ENCODE results near the gene TNPO2. TPM values are rescaled to one million over a fixed set of nuclear protein-coding genes. Genes with fewer than 3 reads are reported as not detected.
A peak's percentile ranks its signal among the peaks of the same experiment; 100 is the strongest.

TNPO2 gene
- total and polyA plus RNA-seq, 2 of the 13 experiments (the other 11 are each of a cell fraction or from before 2014, with no cell fraction given): 31.7 to 61.0 TPM

DNA sequence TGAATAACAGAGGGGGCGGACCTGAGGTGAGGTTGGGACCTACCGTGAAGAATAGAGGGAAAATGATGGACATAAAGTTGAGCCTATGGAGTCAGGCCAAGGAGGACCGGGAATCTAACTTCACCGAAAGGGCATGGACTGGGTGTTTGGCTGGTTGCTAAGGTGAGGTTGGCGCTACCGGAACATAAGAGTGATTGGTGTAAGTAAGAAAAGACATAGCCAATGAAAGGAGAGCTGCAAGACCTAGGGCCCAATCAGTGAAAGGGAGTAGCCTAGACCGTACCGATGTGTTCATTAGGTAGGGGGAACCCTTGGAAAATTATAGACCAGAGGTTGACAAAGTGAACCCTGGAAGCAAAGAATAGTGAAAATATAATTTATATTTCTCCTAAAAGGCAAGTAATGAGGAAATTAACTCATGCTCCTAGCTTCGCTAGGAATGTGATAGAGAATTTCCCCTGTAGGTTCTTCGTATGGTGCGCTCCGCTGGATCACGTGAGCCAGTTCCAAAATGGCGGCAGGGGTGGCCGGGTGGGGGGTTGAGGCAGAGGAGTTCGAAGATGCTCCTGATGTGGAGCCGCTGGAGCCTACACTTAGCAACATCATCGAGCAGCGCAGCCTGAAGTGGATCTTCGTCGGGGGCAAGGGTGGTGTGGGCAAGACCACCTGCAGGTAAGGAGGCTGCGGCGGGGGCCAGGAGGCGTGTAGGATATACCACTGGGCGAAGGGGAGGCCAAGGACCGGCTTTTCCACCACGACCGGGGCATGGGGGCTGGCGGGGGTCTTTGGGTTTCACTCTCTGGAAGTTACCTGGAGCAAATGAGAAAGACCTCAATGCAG, 13.5 kb upstream of the TNPO2 start, which contains the start of gene GET3 (continued):
- TF ChIP-seq ZNF136 (CRISPR knock-in tag; IDR thresholded peaks at IDR 0.05; ENCODE audit: low read depth): no peak
- no peak for TF ChIP-seq MAFK (conservative IDR thresholded peaks at IDR 0.05 in 1 of 2, IDR thresholded peaks at IDR 0.05 in 1 of 2; ENCODE audit: low read length in 2 of 2)
- no peak for TF ChIP-seq ZNF550 (CRISPR knock-in tag; IDR thresholded peaks at IDR 0.05; ENCODE audit: borderline replicate concordance)
- no peak for TF ChIP-seq CC2D1A (CRISPR knock-in tag; IDR thresholded peaks at IDR 0.05)
- peak; percentile 67; the same call in 1 of the 2 replicates for TF ChIP-seq ZNF788 (CRISPR knock-in tag; IDR thresholded peaks at IDR 0.05; ENCODE audit: borderline replicate concordance)
- no peak for TF ChIP-seq GMEB1 (CRISPR knock-in tag; IDR thresholded peaks at IDR 0.05; ENCODE audit: borderline replicate concordance)
- no peak for TF ChIP-seq SYNCRIP (IDR thresholded peaks at IDR 0.05; ENCODE audit: insufficient read depth, low read depth, low read length)
- TF ChIP-seq ZNF710 (CRISPR knock-in tag; IDR thresholded peaks at IDR 0.05; ENCODE audit: borderline replicate concordance): no peak
- TF ChIP-seq SP1 (IDR thresholded peaks at IDR 0.05): no peak
- TF ChIP-seq SP1 (CRISPR knock-in tag; IDR thresholded peaks at IDR 0.05): no peak
- TF ChIP-seq, protein P1, sequence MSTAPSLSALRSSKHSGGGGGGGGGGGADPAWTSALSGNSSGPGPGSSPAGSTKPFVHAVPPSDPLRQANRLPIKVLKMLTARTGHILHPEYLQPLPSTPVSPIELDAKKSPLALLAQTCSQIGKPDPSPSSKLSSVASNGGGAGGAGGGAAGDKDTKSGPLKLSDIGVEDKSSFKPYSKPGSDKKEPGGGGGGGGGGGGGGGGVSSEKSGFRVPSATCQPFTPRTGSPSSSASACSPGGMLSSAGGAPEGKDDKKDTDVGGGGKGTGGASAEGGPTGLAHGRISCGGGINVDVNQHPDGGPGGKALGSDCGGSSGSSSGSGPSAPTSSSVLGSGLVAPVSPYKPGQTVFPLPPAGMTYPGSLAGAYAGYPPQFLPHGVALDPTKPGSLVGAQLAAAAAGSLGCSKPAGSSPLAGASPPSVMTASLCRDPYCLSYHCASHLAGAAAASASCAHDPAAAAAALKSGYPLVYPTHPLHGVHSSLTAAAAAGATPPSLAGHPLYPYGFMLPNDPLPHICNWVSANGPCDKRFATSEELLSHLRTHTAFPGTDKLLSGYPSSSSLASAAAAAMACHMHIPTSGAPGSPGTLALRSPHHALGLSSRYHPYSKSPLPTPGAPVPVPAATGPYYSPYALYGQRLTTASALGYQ (CRISPR knock-in tag; IDR thresholded peaks at IDR 0.05): no peak
- TF ChIP-seq MED8 (CRISPR knock-in tag; IDR thresholded peaks at IDR 0.05; ENCODE audit: insufficient replicate concordance): no peak
- no peak for TF ChIP-seq GLI4 (CRISPR knock-in tag; IDR thresholded peaks at IDR 0.05; ENCODE audit: borderline replicate concordance)
- no peak for TF ChIP-seq MED1 (CRISPR knock-in tag; IDR thresholded peaks at IDR 0.05)
- no peak for TF ChIP-seq ZNF577 (CRISPR knock-in tag; IDR thresholded peaks at IDR 0.05; ENCODE audit: borderline replicate concordance, low read depth)
- peak; percentile 64 for TF ChIP-seq ZFY (CRISPR knock-in tag; IDR thresholded peaks at IDR 0.05)
- TF ChIP-seq PHF5A (CRISPR knock-in tag; IDR thresholded peaks at IDR 0.05; ENCODE audit: low read depth, unreplicated experiment): no peak
- TF ChIP-seq FOXK2 (IDR thresholded peaks at IDR 0.05): peak; percentile 96
- TF ChIP-seq ZSCAN20 (CRISPR knock-in tag; IDR thresholded peaks at IDR 0.05; ENCODE audit: borderline replicate concordance): no peak
- TF ChIP-seq, protein P2, sequence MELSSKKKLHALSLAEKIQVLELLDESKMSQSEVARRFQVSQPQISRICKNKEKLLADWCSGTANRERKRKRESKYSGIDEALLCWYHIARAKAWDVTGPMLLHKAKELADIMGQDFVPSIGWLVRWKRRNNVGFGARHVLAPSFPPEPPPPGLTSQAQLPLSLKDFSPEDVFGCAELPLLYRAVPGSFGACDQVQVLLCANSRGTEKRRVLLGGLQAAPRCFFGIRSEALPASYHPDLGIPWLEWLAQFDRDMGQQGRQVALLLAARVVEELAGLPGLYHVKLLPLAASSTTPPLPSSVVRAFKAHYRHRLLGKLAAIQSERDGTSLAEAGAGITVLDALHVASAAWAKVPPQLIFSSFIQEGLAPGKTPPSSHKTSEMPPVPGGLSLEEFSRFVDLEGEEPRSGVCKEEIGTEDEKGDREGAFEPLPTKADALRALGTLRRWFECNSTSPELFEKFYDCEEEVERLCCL (CRISPR knock-in tag; IDR thresholded peaks at IDR 0.05; ENCODE audit: borderline replicate concordance): no peak
- TF ChIP-seq, protein P3, sequence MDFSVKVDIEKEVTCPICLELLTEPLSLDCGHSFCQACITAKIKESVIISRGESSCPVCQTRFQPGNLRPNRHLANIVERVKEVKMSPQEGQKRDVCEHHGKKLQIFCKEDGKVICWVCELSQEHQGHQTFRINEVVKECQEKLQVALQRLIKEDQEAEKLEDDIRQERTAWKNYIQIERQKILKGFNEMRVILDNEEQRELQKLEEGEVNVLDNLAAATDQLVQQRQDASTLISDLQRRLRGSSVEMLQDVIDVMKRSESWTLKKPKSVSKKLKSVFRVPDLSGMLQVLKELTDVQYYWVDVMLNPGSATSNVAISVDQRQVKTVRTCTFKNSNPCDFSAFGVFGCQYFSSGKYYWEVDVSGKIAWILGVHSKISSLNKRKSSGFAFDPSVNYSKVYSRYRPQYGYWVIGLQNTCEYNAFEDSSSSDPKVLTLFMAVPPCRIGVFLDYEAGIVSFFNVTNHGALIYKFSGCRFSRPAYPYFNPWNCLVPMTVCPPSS (IDR thresholded peaks at IDR 0.05): no peak
